Motor neuron (in vitro differentiated cells): ENCODE results near the gene NPHS1. TPM values are rescaled to one million over a fixed set of nuclear protein-coding genes. Genes with fewer than 3 reads are reported as not detected.
"Not testable (repeated sequence)": the region's sequence is repeated elsewhere in the genome, so short reads cannot be mapped to it uniquely, and the experiment has no call there.

ENCODE experiments used
- ATAC-seq, 8 experiments: fragments of 200-7000 bp; cut with Tn5 transposase; replicated peaks in 6 of 8; 2 replicates each; pipeline ENCODE4 v1.8.0; 2021; ENCODE audit warnings: mild to moderate bottlenecking in 8 of 8, moderate library complexity in 8 of 8
- H3K27ac ChIP-seq, 2 donors: fragments of 250-450 bp; sonication (Bioruptor Pico); 2 replicates each; pipeline ENCODE4 v1.9.0; 2021; ENCODE audit warnings: antibody characterized with exemption in 2 of 2, mild to moderate bottlenecking in 2 of 2, moderate library complexity in 1 of 2
- H3K4me1 ChIP-seq, 2 donors: fragments of 250-450 bp; sonication (Bioruptor Pico); replicated peaks in 1 of 2; 2 replicates each; pipeline ENCODE4 v1.6.1; 2021; ENCODE audit warnings: antibody characterized with exemption in 2 of 2, mild to moderate bottlenecking in 2 of 2, moderate library complexity in 1 of 2
- H3K4me3 ChIP-seq, 5 donors: fragments of 250-450 bp; sonication (Bioruptor Pico); 2 replicates each; pipeline ENCODE4 v1.9.0; 2021; ENCODE audit warnings: antibody characterized with exemption in 5 of 5, mild to moderate bottlenecking in 5 of 5, moderate library complexity in 4 of 5
- WGBS, 10 experiments: fragments of 450-650 bp; shearing (Covaris generic); methylation state at CpG; one replicate each; pipeline ENCODE4 v1.0.0; 2022; 5-methylcytosine and 5-hydroxymethylcytosine counted together
- in situ Hi-C, 9 experiments: fragments of 400-800 bp; cut with MboI; loops; one replicate each; pipeline ENCODE4 v1.15.0; 2021; ENCODE audit warnings: low sequenced_read_pairs in 9 of 9, low pct_unique_long_range_greater_than_20kb in 2 of 9; ENCODE audit not compliant: unreplicated experiment in 9 of 9
- total RNA-seq, 8 experiments: library from RNA; unstranded; fragments of 300-600 nt; gene quantifications; 2 replicates each; pipeline versions ENCODE4 v1.2.3 to v1.2.4, GENCODE V29; 2022

The NPHS1 gene, protein sequence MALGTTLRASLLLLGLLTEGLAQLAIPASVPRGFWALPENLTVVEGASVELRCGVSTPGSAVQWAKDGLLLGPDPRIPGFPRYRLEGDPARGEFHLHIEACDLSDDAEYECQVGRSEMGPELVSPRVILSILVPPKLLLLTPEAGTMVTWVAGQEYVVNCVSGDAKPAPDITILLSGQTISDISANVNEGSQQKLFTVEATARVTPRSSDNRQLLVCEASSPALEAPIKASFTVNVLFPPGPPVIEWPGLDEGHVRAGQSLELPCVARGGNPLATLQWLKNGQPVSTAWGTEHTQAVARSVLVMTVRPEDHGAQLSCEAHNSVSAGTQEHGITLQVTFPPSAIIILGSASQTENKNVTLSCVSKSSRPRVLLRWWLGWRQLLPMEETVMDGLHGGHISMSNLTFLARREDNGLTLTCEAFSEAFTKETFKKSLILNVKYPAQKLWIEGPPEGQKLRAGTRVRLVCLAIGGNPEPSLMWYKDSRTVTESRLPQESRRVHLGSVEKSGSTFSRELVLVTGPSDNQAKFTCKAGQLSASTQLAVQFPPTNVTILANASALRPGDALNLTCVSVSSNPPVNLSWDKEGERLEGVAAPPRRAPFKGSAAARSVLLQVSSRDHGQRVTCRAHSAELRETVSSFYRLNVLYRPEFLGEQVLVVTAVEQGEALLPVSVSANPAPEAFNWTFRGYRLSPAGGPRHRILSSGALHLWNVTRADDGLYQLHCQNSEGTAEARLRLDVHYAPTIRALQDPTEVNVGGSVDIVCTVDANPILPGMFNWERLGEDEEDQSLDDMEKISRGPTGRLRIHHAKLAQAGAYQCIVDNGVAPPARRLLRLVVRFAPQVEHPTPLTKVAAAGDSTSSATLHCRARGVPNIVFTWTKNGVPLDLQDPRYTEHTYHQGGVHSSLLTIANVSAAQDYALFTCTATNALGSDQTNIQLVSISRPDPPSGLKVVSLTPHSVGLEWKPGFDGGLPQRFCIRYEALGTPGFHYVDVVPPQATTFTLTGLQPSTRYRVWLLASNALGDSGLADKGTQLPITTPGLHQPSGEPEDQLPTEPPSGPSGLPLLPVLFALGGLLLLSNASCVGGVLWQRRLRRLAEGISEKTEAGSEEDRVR (N-terminal part only)
- total RNA-seq: under 1 TPM in 6 of 8 experiments, not detected in 2; 0.05 to 0.85 (median 0.37) TPM

DNA sequence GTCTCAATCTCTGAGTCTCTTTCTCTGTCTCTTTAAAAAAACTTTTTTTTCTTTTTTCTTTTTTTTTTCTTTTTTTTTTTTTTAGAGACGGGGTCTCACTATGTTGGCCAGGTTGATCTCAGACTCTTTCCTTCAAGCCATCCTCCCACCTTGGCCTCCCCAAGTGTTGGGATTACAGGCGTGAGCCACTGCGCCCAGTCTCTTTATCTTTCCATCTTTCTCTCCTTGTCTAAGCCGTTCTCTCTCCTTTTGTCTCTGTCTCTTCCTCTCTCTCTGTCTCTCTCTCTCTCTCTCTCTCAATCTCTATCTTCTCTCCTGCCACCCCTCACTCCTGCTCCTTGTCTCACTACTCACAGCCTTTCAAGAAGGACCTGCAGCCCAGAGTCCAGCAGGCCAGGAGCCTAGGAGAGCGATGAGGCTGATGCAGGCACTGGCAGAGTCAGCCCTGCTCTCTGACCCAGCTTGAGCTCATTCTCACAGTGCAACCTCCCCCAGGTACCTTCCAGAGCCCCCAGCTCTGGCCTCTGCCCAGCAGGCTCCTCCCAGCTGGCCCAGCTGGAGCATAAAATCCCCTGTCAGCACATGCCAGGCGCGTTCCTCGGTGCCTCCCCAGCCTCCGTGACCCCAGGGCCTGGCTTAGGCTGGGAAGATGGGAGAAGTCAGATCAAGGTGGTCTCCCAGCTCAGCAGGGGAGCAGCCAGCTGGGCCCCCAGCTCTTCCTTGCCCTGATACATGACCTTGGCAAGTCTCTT lies at the start of gene NPHS1:
Gene NPHS1, minus strand, starts transcription at position 476 of the 752 bp plus-strand sequence. CDS start 667 bp downstream, outside the sequence.
- no peak within 1 kb of the TSS for H3K27ac ChIP-seq
- peak in 1 of 8 experiments; percentile 2 for ATAC-seq
- in situ Hi-C loops: no loop called here
- 46 to 100% (median 84%) methylated on average over 2 to 8 of the region's 9 CpGs for WGBS, 10 experiments
- H3K4me1 ChIP-seq: peaks cover 18 to 28% of the 10 kb centered on the region in 2 donors
- no peak within 1 kb of the TSS for H3K4me3 ChIP-seq

DNA sequence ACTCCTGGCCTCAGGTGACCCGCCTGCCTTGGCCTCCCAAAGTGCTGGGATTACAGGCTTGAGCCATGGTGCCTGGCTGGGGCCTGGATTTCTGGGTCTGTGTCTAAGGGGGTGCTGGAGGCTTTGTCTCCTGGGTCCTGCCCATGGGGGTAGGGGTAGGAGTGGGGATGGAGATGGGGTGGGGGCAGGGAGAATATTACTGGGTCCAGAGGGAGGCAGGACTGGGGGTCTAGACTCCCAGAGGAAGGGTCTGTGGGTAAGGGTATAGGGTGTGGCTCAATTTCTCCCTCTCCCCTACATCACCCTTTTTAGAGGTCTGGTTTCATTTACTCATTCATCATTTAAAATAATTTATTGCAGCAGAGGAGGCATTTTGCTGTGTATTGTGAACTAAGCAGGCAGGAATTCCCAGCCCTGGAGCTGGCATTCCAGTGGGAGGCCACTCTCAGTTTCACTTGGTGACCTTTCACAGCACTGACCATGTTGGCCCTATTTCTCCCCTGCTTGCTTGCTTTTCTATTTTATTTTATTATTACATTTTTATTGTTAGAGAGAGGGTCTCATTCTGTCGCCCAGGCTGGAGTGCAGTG lies 48.8 kb upstream of the NPHS1 start:
- 20 to 80% (median 60%) methylated on average over 1 of the region's 2 CpGs; no CpG with 5 or more reads in 7 of the 10 experiments for WGBS, 10 experiments
- Histone ChIP-seq H3K27ac (no peak overlapping the region), H3K4me3 (no peak overlapping the region), H3K4me1 (peaks cover 6 to 15% of the 10 kb centered on the region in 2 donors)
- in situ Hi-C loops: no loop called here
- ATAC-seq: no peak

DNA sequence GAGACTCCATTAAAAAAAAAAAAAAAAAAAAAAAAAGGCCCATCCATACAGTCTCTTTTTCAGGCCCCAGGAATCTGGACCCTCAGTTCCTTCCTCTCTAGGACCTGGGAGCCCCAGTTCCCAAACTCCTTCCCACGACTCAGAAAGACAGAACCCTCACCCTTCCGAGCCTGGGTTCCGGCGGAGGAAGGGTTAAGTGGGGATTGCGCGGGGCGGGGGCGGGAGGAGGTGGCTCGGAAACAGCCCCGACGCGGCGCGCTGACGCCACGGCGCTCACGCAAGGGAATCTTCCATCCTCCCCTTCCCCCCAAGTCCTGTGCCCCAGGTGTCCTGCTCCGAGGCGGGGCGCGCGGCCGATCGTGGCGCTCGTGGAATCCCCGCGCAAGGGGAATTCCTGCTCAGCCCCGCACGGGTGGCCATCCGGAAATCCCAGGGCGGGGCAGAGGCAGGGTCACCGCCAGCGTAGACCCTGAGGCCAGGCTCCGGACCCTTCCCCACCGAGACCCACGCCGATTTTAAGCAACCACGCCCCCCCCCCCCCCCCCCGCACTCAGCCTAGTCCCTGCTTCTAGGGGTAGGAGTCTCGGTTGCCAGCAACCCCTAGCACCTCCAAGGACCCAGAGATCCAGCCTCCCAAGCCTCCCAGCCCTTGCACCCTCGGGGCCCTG lies 47.4 kb upstream of the NPHS1 start:
- in situ Hi-C loops: no loop called here
- Histone ChIP-seq H3K4me1 (peaks cover 6 to 15% of the 10 kb centered on the region in 2 donors), H3K27ac (peak overlapping the region; percentile 5 to 45), H3K4me3 (peak overlapping the region; percentile 36 to 63 (median 55))
- ATAC-seq: peak; percentile 66 to 82 (median 74)
- 0% methylated on average over 8 of the region's 43 CpGs; no CpG with 5 or more reads in 9 of the 10 experiments for whole genome bisulfite sequencing, 10 experiments

DNA sequence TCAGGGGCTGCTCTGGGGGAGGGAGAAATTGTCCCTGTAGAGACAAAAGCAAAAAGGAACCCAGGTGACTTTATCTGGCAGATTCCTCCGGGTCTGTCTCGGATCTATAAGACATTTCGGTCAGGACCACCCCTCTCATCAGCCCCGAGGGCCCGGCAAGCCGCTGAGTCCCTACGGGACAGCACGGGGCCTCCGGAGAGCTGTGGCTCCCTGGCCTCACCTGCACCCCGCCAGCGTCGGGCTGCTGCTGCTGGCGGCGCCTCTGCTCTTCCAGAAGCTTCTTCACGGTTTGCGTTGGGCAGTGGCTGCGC lies 46.1 kb upstream of the NPHS1 start:
- H3K4me1 ChIP-seq: peaks cover 6 to 15% of the 10 kb centered on the region in 2 donors
- peak in 1 of 8 experiments; percentile 2 for ATAC-seq
- 26 to 33% methylated on average over 6 of the region's 17 CpGs; no CpG with 5 or more reads in 8 of the 10 experiments for WGBS, 10 experiments

DNA sequence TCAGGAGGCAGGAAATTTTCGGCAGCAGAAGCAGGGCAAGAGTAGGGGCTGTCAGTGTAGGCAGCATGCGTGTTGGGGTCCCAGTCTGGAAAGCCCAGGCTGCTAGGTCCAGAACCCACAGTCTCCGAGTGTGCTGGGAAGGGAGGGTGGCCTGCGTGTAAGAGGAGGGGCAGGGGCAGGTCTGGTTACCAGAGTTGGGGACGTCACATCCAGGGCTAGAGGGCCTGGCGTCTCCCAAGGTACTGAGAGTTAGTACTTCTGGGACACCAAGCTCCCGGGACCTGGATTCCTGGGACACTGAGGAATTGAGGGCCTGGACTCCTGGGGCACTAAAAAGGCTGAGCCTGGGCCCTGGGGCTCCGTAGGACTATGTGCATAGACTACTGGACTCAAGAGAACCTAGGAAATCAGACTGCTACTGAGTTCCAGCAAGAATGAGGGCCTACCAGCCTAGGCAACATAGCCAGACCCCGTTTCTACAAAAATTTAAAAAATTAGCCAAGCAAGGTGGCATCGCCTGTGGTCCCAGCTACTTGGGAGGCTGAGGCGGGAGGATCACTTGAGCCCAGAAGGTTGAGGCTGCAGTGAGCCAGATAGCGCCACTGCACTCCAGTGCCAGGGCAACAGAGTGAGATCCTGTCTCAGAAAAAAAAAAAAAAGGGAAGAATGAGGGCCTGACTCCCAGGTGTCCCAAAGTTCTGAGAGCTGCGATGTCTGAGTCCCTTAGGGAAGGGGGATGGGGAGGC lies 45.6 kb upstream of the NPHS1 start:
- 60 to 100% (median 100%) methylated on average over 1 to 4 of the region's 13 CpGs; no CpG with 5 or more reads in 6 of the 10 experiments for WGBS, 10 experiments
- H3K4me1 ChIP-seq: peaks cover 6 to 15% of the 10 kb centered on the region in 2 donors
- in situ Hi-C loops: no loop called here
- no peak overlapping the region for H3K27ac ChIP-seq
- no peak for ATAC-seq
- H3K4me3 ChIP-seq: peak overlapping the region in 3 of 5 donors; percentile 36 to 55 (median 47)

More for the DNA sequence above, 46.1 kb upstream of the NPHS1 start:
- in situ Hi-C loops: no loop called here
- Histone ChIP-seq H3K27ac (no peak overlapping the region), H3K4me3 (peak overlapping the region; percentile 36 to 63 (median 55))

DNA sequence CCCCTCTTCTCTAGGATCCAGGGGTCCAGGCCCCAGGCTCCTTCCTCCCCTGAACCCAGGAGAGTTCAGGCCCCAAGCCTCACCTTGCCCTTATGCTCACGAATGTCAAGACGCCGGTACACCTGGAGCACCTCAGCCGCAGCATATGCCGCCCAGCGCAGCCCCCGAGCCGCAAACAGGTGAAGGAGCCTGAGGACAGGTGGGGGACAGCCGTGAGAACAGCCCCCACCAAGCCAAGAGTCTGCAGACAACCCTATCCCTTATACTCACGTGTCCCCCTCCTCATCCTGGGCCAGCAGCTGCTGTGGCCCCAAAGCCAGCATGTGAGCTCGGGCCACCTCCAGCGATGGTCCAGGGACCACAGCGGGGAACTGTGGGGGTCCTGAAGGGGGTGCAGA lies 44.3 kb upstream of the NPHS1 start:
- peaks cover 6 to 15% of the 10 kb centered on the region in 2 donors for H3K4me1 ChIP-seq
- WGBS, 10 experiments: 73 to 92% methylated on average over 2 to 12 of the region's 13 CpGs; no CpG with 5 or more reads in 8 of the 10 experiments
- in situ Hi-C loops: no loop called here
- no peak overlapping the region for H3K4me3 ChIP-seq
- no peak overlapping the region for H3K27ac ChIP-seq
- no peak for ATAC-seq

DNA sequence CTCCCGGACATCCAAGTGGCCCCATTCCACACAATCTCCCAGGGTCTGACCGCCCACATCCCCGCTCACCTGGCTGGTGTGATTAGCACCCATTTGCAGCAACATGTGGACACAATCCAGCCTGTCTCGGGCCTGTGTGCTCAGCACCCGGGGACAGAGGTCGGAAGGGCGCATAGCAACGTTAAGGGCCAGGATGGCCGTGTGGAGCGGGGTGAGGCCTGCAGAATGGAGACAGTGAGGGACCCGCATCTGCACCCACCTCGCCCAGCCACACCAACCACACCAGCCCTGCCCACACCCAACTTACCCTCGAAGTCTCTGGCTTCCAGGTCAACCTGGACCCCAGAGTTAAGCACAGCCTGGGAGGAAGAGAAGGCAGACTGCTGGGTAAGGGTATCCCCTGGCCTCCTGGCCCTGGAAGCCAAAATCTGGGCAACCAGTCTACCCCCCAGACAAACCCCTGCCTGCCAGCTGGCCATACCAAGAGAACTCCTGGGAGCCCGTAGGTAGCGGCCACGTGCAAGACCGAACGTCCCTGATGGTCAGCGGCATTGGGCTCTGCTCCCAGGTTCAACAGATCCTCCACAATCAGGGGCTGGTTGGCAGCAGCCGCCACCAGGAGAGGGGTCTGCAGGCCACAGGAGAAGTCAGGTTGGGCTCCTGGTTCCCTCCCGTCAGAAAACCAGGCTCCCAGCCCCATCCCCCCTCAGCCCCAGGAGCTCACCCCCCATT lies 43.8 kb upstream of the NPHS1 start:
- WGBS, 10 experiments: 40 to 97% (median 96%) methylated on average over 1 to 10 of the region's 21 CpGs; no CpG with 5 or more reads in 7 of the 10 experiments
- Histone ChIP-seq H3K4me1 (peaks cover 6 to 12% of the 10 kb centered on the region in 2 donors), H3K4me3 (no peak overlapping the region), H3K27ac (no peak overlapping the region)
- in situ Hi-C loops: no loop called here
- no peak for ATAC-seq

DNA sequence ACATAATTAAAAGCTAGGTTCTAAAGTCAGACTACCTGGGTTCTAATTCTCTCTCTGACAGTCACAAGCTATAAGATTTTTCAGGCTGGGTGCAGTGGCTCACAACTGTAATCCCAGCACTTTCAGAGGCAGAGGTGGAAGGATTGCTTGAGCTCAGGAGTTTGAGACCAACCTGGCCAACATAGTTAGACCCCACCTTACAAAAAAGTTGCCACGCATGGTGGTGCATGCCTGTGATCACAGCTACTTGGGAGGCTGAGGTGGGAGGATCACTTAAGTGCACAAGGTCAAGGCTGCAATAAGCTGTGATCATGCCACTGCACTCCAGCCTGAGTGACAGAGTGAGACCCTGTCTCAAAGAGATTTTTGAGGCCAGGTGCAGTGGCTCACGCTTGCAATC lies 42.0 kb upstream of the NPHS1 start:
- no peak for ATAC-seq
- 100% methylated on average over 1 of the region's 2 CpGs; no CpG with 5 or more reads in 7 of the 10 experiments for WGBS, 10 experiments
- in situ Hi-C loops: no loop called here
- H3K4me3 ChIP-seq: no peak overlapping the region
- H3K27ac ChIP-seq: no peak overlapping the region
- peaks cover 6 to 10% of the 10 kb centered on the region in 2 donors for H3K4me1 ChIP-seq

DNA sequence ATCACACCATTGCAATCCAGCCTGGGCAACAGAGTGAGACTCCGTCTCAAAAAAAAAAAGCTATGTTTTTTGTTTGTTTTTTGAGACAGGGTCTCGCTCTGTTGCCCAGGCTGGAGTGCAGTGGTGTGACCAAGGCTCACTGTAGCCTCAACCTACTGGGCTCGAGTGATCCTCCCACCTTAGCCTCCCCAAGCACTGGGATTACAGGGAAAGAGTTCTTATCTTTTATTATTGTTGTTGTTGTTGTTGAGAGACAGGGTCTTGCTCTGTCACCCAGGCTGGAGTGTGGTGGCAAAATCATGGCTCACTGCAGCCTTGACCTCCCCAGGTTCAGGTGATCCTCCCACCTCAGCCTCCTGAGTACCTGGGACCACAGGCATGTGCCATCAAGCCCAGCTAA lies 39.5 kb upstream of the NPHS1 start:
- in situ Hi-C loops, H3K4me1 ChIP-seq, H3K4me3 ChIP-seq, H3K27ac ChIP-seq, ATAC-seq: not testable (repeated sequence)
- 80 to 100% (median 100%) methylated on average over 1 to 2 of the region's 3 CpGs; no CpG with 5 or more reads in 3 of the 10 experiments for WGBS, 10 experiments

DNA sequence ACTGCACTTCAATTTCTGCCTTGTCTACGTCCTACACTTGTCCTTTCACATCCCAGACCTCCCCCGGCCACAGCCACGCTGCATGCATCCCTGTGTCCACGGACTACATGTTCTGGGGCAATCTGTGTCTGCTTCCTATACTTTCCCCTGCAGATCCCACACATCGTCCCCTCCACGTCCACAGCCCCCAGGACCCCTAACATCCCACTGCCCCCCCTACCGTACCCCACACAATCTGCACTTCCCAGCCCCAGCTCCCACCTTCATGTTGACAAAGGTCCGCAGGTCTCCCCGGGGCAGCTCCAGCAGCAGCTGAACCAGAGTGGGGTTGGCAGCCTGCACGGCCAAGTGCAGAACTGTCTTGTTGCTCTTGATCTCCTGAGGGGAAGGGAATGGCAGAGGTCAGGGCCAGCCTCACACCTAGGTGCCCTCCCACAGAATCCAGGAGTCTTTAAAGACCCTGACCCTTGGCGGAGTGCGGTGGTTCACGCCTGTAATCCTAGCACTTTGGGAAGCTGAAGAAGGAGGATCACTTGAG lies 37.9 kb upstream of the NPHS1 start:
- Histone ChIP-seq H3K4me3 (no peak overlapping the region), H3K27ac (no peak overlapping the region), H3K4me1 (no peaks in the 10 kb centered on the region)
- WGBS, 10 experiments: 95 to 100% (median 96%) methylated on average over 3 to 5 of the region's 13 CpGs; no CpG with 5 or more reads in 7 of the 10 experiments
- in situ Hi-C loops: no loop called here
- ATAC-seq: no peak
